ENCODE data around the gene LMO3. TPM values are rescaled to one million over a fixed set of nuclear protein-coding genes. Genes with fewer than 3 reads are reported as not detected.

The LMO3 gene
- total RNA-seq, 1 experiment from 2014 or later = 0.34 TPM

DNA sequence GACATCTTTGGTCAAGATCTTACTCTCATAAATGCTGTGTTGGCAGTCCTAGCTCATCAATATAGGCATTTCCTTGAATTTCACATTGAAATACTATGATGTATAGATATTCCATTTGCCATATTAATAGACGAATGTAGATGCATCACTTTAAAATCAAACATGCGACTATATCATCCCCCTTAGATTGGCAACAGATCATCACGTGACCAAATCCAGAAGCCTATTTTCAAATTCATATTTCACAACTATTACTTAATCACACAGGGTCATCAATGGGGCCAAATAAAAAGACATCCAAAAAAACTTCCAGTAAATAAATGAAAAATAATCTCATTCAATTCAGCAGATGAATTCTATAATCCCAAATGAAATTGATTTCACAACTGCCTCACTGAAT lies 15.3 kb downstream of the LMO3 start:
- Histone ChIP-seq H3K9me3 (ENCODE audit: control insufficient read depth in 1 of 2, insufficient read depth in 1 of 2, low read depth in 1 of 2, low read length in 2 of 2) (no peaks in the 10 kb centered on the region), H3K4me3 (replicated peaks in 1 of 2; ENCODE audit: low read depth in 1 of 2, low read length in 2 of 2) (no peak overlapping the region), H3K4me2 (ENCODE audit: low read length) (no peak overlapping the region), H3K9ac (ENCODE audit: low read length) (no peak overlapping the region), H3K27me3 (ENCODE audit: insufficient read depth, low read length) (no peaks in the 10 kb centered on the region), H3K9me2 (ENCODE audit: insufficient read depth) (no peaks in the 10 kb centered on the region), H3K36me3 (ENCODE audit: control insufficient read depth in 1 of 2, insufficient read depth in 2 of 2, low read length in 2 of 2) (no peaks in the 10 kb centered on the region), H3K27ac (ENCODE audit: low read depth, low read length) (no peak overlapping the region), H2AFZ (ENCODE audit: low read depth, low read length, poor library complexity, severe bottlenecking) (no peak overlapping the region), H3K79me2 (ENCODE audit: insufficient read depth, low read length) (no peaks in the 10 kb centered on the region), H4K20me1 (ENCODE audit: insufficient read depth) (no peaks in the 10 kb centered on the region), H3K4me1 (ENCODE audit: control insufficient read depth in 1 of 2, insufficient read depth in 2 of 2, low read length in 2 of 2) (no peaks in the 10 kb centered on the region)
- BruUV-seq (replicated peaks) = no TSS peak
- intact Hi-C loops (cut with micrococcal nuclease) = no loop called here
- ChIA-PET CTCF (no interaction called here), RAD21 (ENCODE audit: low non-redundant PET in 1 of 2, low total read pairs in 2 of 2, uncharacterized antibody in 2 of 2, unreplicated experiment in 2 of 2) (no interaction called here), POLR2A (no interaction called here)
- ATAC-seq = no peak
- DNase-seq (ENCODE audit: low read depth, low spot score) = no peak
- TF ChIP-seq CEBPB (IDR thresholded peaks at IDR 0.05; ENCODE audit: low read depth) (no peak), SP1 (IDR thresholded peaks at IDR 0.05; ENCODE audit: low read depth) (no peak), ZNF274 (IDR thresholded peaks at IDR 0.05; ENCODE audit: low read depth, low read length) (no peak), YY1 (IDR thresholded peaks at IDR 0.05; ENCODE audit: extremely low read depth, insufficient replicate concordance, low read depth, low read length) (no peak), POLR2A (IDR thresholded peaks at IDR 0.05; ENCODE audit: borderline replicate concordance, extremely low read depth, insufficient read depth, insufficient read length) (no peak), TCF7L2 (IDR thresholded peaks at IDR 0.05; ENCODE audit: borderline replicate concordance, extremely low read depth, insufficient read depth, insufficient read length) (no peak), ZFX (IDR thresholded peaks at IDR 0.05) (no peak), RAD21 (IDR thresholded peaks at IDR 0.05; ENCODE audit: low read depth) (no peak), SRF (IDR thresholded peaks at IDR 0.05; ENCODE audit: low read depth) (no peak), ELF1 (IDR thresholded peaks at IDR 0.05; ENCODE audit: borderline replicate concordance, low read depth) (no peak), POLR2AphosphoS5 (IDR thresholded peaks at IDR 0.05; ENCODE audit: low read depth, low read length) (no peak), CBX3 (IDR thresholded peaks at IDR 0.05; ENCODE audit: low read depth) (no peak), FOSL1 (IDR thresholded peaks at IDR 0.05; ENCODE audit: low read depth) (no peak), SIN3A (IDR thresholded peaks at IDR 0.05; ENCODE audit: low read depth) (no peak), EZH2 (IDR thresholded peaks at IDR 0.05) (no peak), JUND (IDR thresholded peaks at IDR 0.05) (no peak), EGR1 (IDR thresholded peaks at IDR 0.05; ENCODE audit: low read depth) (no peak)
- TF ChIP-seq, protein P1, sequence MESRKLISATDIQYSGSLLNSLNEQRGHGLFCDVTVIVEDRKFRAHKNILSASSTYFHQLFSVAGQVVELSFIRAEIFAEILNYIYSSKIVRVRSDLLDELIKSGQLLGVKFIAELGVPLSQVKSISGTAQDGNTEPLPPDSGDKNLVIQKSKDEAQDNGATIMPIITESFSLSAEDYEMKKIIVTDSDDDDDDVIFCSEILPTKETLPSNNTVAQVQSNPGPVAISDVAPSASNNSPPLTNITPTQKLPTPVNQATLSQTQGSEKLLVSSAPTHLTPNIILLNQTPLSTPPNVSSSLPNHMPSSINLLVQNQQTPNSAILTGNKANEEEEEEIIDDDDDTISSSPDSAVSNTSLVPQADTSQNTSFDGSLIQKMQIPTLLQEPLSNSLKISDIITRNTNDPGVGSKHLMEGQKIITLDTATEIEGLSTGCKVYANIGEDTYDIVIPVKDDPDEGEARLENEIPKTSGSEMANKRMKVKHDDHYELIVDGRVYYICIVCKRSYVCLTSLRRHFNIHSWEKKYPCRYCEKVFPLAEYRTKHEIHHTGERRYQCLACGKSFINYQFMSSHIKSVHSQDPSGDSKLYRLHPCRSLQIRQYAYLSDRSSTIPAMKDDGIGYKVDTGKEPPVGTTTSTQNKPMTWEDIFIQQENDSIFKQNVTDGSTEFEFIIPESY (IDR thresholded peaks at IDR 0.05; ENCODE audit: extremely low read depth, insufficient replicate concordance, low read length) = no peak
- TF ChIP-seq, protein P2, sequence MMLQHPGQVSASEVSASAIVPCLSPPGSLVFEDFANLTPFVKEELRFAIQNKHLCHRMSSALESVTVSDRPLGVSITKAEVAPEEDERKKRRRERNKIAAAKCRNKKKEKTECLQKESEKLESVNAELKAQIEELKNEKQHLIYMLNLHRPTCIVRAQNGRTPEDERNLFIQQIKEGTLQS (IDR thresholded peaks at IDR 0.05) = no peak
- TF ChIP-seq, protein P3, sequence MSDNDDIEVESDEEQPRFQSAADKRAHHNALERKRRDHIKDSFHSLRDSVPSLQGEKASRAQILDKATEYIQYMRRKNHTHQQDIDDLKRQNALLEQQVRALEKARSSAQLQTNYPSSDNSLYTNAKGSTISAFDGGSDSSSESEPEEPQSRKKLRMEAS (IDR thresholded peaks at IDR 0.05) = no peak
